Fibroblast of skin of back (primary cell): ENCODE data around the gene TFG. TPM values are rescaled to one million over a fixed set of nuclear protein-coding genes. Genes with fewer than 3 reads are reported as not detected.
"Not testable (repeated sequence)": the region's sequence is repeated elsewhere in the genome, so short reads cannot be mapped to it uniquely, and the experiment has no call there.

Experiments
- DNase-seq: peaks from one replicate; pipeline ENCODE4 v3.0.0-alpha.2; 2013
- polyA plus RNA-seq, 2 experiments: library from polyadenylated mRNA; unstranded; fragments of 120-200 nt; gene quantifications; one replicate each; pipeline ENCODE4 v1.2.1, GENCODE V29; 2013; ENCODE audit not compliant: insufficient read length in 2 of 2

Gene TFG
- 178 TPM for polyA plus RNA-seq (2013, experiment 1 of 2; ENCODE audit: insufficient read length)
- 176 TPM for polyA plus RNA-seq (2013, experiment 2 of 2; ENCODE audit: insufficient read length)

GRCh38 chr3:100708989-100709841, at the start of gene TFG:
TFG (plus strand) TSS chr3:100709494; CDS start chr3:100713686, 4,192 bp downstream.
- peak; percentile 99 for DNase-seq

- not testable (repeated sequence) for DNase-seq
Measured at GRCh38 chr3:100661294-100661693, 48.0 kb upstream of the TFG start.

- no peak for DNase-seq
Measured at GRCh38 chr3:100662113-100662823, 47.0 kb upstream of the TFG start.

- no peak for DNase-seq
Measured at GRCh38 chr3:100665230-100665629, 44.1 kb upstream of the TFG start.

GRCh38 chr3:100666699-100667098, 42.6 kb upstream of the TFG start:
- DNase-seq: not testable (repeated sequence)

- not testable (repeated sequence) for DNase-seq
Measured at GRCh38 chr3:100667316-100667715, 42.0 kb upstream of the TFG start.

- not testable (repeated sequence) for DNase-seq
Measured at GRCh38 chr3:100670995-100671394, 38.3 kb upstream of the TFG start.

- DNase-seq: no peak
Measured at GRCh38 chr3:100681496-100681895, 27.8 kb upstream of the TFG start.

GRCh38 chr3:100682056-100682853, 27.0 kb upstream of the TFG start:
- peak; percentile 7 for DNase-seq

GRCh38 chr3:100682854-100683760, 26.2 kb upstream of the TFG start:
- DNase-seq: no peak

GRCh38 chr3:100693225-100693624, 16.1 kb upstream of the TFG start:
- DNase-seq: no peak

- DNase-seq: no peak
Measured at GRCh38 chr3:100695696-100696095, 13.6 kb upstream of the TFG start.

- no peak for DNase-seq
Measured at GRCh38 chr3:100696161-100696560, 13.1 kb upstream of the TFG start.

GRCh38 chr3:100697172-100697571, 12.1 kb upstream of the TFG start:
- no peak for DNase-seq

GRCh38 chr3:100697723-100698285, 11.5 kb upstream of the TFG start:
- no peak for DNase-seq

- DNase-seq: no peak
Measured at GRCh38 chr3:100698736-100699135, 10.6 kb upstream of the TFG start.

- DNase-seq: no peak
Measured at GRCh38 chr3:100700708-100701107, 8.6 kb upstream of the TFG start.

GRCh38 chr3:100702082-100702979, 7.0 kb upstream of the TFG start:
- DNase-seq: no peak

GRCh38 chr3:100702980-100703345, 6.3 kb upstream of the TFG start:
- no peak for DNase-seq

- no peak for DNase-seq
Measured at GRCh38 chr3:100703865-100704264, 5.4 kb upstream of the TFG start.
